IMR-90 (cell line): ENCODE results near the gene OR4N5. TPM values are rescaled to one million over a fixed set of nuclear protein-coding genes. Genes with fewer than 3 reads are reported as not detected.

Experiments
- ATAC-seq: fragments of 200-7000 bp; cut with Tn5 transposase; 2 replicates; pipeline ENCODE4 v1.9.1; 2020; ENCODE audit warnings: low read depth, mild to moderate bottlenecking, moderate library complexity
- BruUV-seq: library from RNA; stranded (reverse); fragments of 400-500 nt; replicated peaks from 2 replicates; lab custom pipeline; 2021; lab: Mats Ljungman, UMichigan
- CTCF ChIA-PET: fragments of 300-600 bp; formaldehyde crosslinking; extraction: SDS; loops from one replicate; lab custom pipeline; 2021; ENCODE audit warnings: antibody characterized with exemption; lab: Yijun Ruan, JAX
- POLR2A ChIA-PET: fragments of 300-600 bp; sonication (Branson Sonifier 250); formaldehyde crosslinking; loops from one replicate; lab custom pipeline; 2022; ENCODE audit warnings: antibody characterized with exemption; ENCODE audit not compliant: unreplicated experiment; lab: Charles Lee
- DNase-seq: peaks from one replicate; pipeline ENCODE4 v3.0.0; 2013
- H2AFZ ChIP-seq: replicated peaks from 2 replicates; pipeline ENCODE3; 2013; ENCODE audit warnings: low read length, mild to moderate bottlenecking; ENCODE audit not compliant: poor library complexity
- H2AK5ac ChIP-seq: 2 replicates; pipeline ENCODE4 v1.6.1; 2013; ENCODE audit warnings: low read depth, low read length, inconsistent platforms
- H2AK9ac ChIP-seq: replicated peaks from 2 replicates; pipeline ENCODE3; 2013; ENCODE audit warnings: mild to moderate bottlenecking, low read depth, low read length, moderate library complexity; ENCODE audit not compliant: poor library complexity
- H2BK120ac ChIP-seq: 2 replicates; pipeline ENCODE4 v1.6.1; 2013; ENCODE audit warnings: low read depth, low read length, inconsistent platforms
- H2BK15ac ChIP-seq: 3 replicates; pipeline ENCODE4 v1.6.1; 2013; ENCODE audit warnings: low read depth, low read length, inconsistent platforms
- H2BK20ac ChIP-seq: 2 replicates; pipeline ENCODE4 v1.6.1; 2013; ENCODE audit warnings: low read depth, mild to moderate bottlenecking, inconsistent platforms, low read length, moderate library complexity
- H2BK5ac ChIP-seq: 2 replicates; pipeline ENCODE4 v1.6.1; 2013; ENCODE audit warnings: mild to moderate bottlenecking, low read depth, low read length, inconsistent platforms; ENCODE audit not compliant: poor library complexity, severe bottlenecking
- H3K14ac ChIP-seq: replicated peaks from 2 replicates; pipeline ENCODE4 v1.6.1; 2013; ENCODE audit warnings: low read depth, low read length, inconsistent platforms
- H3K18ac ChIP-seq: 2 replicates; pipeline ENCODE4 v1.6.1; 2013; ENCODE audit warnings: low read depth, low read length, control low read depth
- H3K23ac ChIP-seq: 2 replicates; pipeline ENCODE4 v1.6.1; 2013; ENCODE audit warnings: low read depth, low read length, inconsistent platforms
- H3K27ac ChIP-seq: 2 replicates; pipeline ENCODE4 v1.5.1; 2013; ENCODE audit warnings: mild to moderate bottlenecking, control low read depth, low read length; ENCODE audit not compliant: insufficient read depth
- H3K27me3 ChIP-seq: 2 replicates; pipeline ENCODE4 v1.6.1; 2013; ENCODE audit warnings: low read length; ENCODE audit not compliant: control insufficient read depth, insufficient read depth
- H3K36me3 ChIP-seq: 2 replicates; pipeline ENCODE4 v1.6.1; 2013; ENCODE audit warnings: low read length, mixed read lengths; ENCODE audit not compliant: control insufficient read depth, insufficient read depth
- H3K4ac ChIP-seq: 2 replicates; pipeline ENCODE4 v1.6.1; 2013; ENCODE audit warnings: low read depth, low read length, inconsistent platforms
- H3K4me1 ChIP-seq: 2 replicates; pipeline ENCODE4 v1.6.1; 2013; ENCODE audit warnings: low read length, mixed read lengths; ENCODE audit not compliant: control insufficient read depth, insufficient read depth
- H3K4me2 ChIP-seq: 2 replicates; pipeline ENCODE4 v1.6.1; 2013; ENCODE audit warnings: low read depth, mild to moderate bottlenecking, control low read depth, low read length, moderate library complexity
- H3K4me3 ChIP-seq: 2 replicates; pipeline ENCODE4 v1.5.1; 2013; ENCODE audit warnings: low read depth, mild to moderate bottlenecking, control low read depth, low read length, moderate library complexity; ENCODE audit not compliant: insufficient read depth
- H3K56ac ChIP-seq: 2 replicates; pipeline ENCODE4 v1.6.1; 2013; ENCODE audit warnings: low read length, inconsistent platforms; ENCODE audit not compliant: insufficient read depth; ENCODE audit errors: extremely low read depth
- H3K79me1 ChIP-seq, 2 experiments: 2 replicates each; pipeline ENCODE4 v1.6.1; 2013; ENCODE audit warnings: low read length in 2 of 2, inconsistent platforms in 1 of 2, low read depth in 1 of 2
- H3K9ac ChIP-seq: 2 replicates; pipeline ENCODE4 v1.6.1; 2013; ENCODE audit warnings: low read depth, low read length, control low read depth
- H3K9me1 ChIP-seq: 2 replicates; pipeline ENCODE4 v1.6.1; 2013; ENCODE audit warnings: low read length, inconsistent platforms; ENCODE audit not compliant: insufficient read depth
- H3K9me3 ChIP-seq: 2 replicates; pipeline ENCODE4 v1.6.1; 2013; ENCODE audit warnings: low read length; ENCODE audit not compliant: control insufficient read depth, insufficient read depth
- H4K20me1 ChIP-seq: 2 replicates; pipeline ENCODE4 v1.6.1; 2013; ENCODE audit warnings: low read length, inconsistent platforms; ENCODE audit not compliant: insufficient read depth
- H4K5ac ChIP-seq: 2 replicates; pipeline ENCODE4 v1.6.1; 2013; ENCODE audit warnings: mild to moderate bottlenecking, low read depth, low read length, control low read depth
- H4K8ac ChIP-seq, 2 experiments: 2 replicates each; pipeline ENCODE4 v1.6.1; 2013; ENCODE audit warnings: low read depth in 2 of 2, low read length in 2 of 2, control low read depth in 1 of 2, inconsistent platforms in 1 of 2
- H4K91ac ChIP-seq: 2 replicates; pipeline ENCODE4 v1.6.1; 2013; ENCODE audit warnings: low read depth, low read length, inconsistent platforms; ENCODE audit not compliant: insufficient read depth
- BHLHE40 ChIP-seq: fragments of 150-350 bp; IDR thresholded peaks from 2 replicates; pipeline ENCODE4 v1.6.1; 2016; ENCODE audit warnings: mild to moderate bottlenecking, low read depth, low read length
- CEBPB ChIP-seq: IDR thresholded peaks from 2 replicates; pipeline ENCODE4 v1.6.1; 2012; ENCODE audit warnings: low read depth, low read length, improper control_type of control experiment
- CHD1 ChIP-seq: IDR thresholded peaks from 2 replicates; pipeline ENCODE4 v1.6.1; 2012; ENCODE audit warnings: low read depth, low read length, improper control_type of control experiment
- ELK1 ChIP-seq: fragments of 150-350 bp; IDR thresholded peaks from 2 replicates; pipeline ENCODE4 v1.6.1; 2016; ENCODE audit warnings: low read depth, mild to moderate bottlenecking, low read length, moderate library complexity, borderline replicate concordance
- FOS ChIP-seq: fragments of 150-350 bp; IDR thresholded peaks from 2 replicates; pipeline ENCODE4 v1.6.1; 2016; ENCODE audit warnings: low read depth, low read length
- MAZ ChIP-seq: IDR thresholded peaks from 2 replicates; pipeline ENCODE4 v1.6.1; 2012; ENCODE audit warnings: low read depth, mild to moderate bottlenecking, low read length, improper control_type of control experiment, moderate library complexity, borderline replicate concordance
- MXI1 ChIP-seq: IDR thresholded peaks from 2 replicates; pipeline ENCODE4 v1.6.1; 2012; ENCODE audit warnings: low read depth, mild to moderate bottlenecking, low read length, moderate library complexity, borderline replicate concordance
- RAD21 ChIP-seq: IDR thresholded peaks from 2 replicates; pipeline ENCODE4 v1.6.1; 2012; ENCODE audit warnings: low read length, improper control_type of control experiment
- WGBS, 2 experiments: methylation state at CpG; one replicate each; pipeline versions ENCODE4 v1.1.5 to v1.1.7; 2013; ENCODE audit warnings: missing lambda C conversion rate in 2 of 2; ENCODE audit not compliant: insufficient read length in 1 of 2; ENCODE audit errors: extremely low coverage in 2 of 2; 5-methylcytosine and 5-hydroxymethylcytosine counted together
- dilution Hi-C: fragments of 300-500 bp; cut with HindIII; formaldehyde crosslinking; loops from one replicate; pipeline ENCODE4 v1.14.3; 2018; ENCODE audit warnings: low sequenced_read_pairs; ENCODE audit not compliant: unreplicated experiment
- in situ Hi-C: fragments of 300-500 bp; cut with MboI; formaldehyde crosslinking; loops from 3 replicates; pipeline ENCODE4 v1.14.3; 2019; ENCODE audit warnings: low sequenced_read_pairs, inconsistent platforms, mixed read lengths
- intact Hi-C: fragments of 100-400 bp; cut with micrococcal nuclease; formaldehyde crosslinking; loops from 2 replicates; pipeline ENCODE4 v1.10.0; 2022
- polyA plus RNA-seq, 3 experiments: library from polyadenylated mRNA; depleted of rRNA; stranded (reverse); fragments of >200 nt; gene quantifications; 2 replicates each; pipeline ENCODE4 v1.2.3, GENCODE V29; 2012; ENCODE audit warnings: low replicate concordance in 1 of 3
- total RNA-seq: library from RNA; depleted of rRNA; stranded (reverse); fragments of >200 nt; gene quantifications from 2 replicates; pipeline ENCODE4 v1.2.3, GENCODE V29; 2012
- TF ChIP-seq, protein P1 (sequence below): fragments of 150-350 bp; IDR thresholded peaks from 2 replicates; pipeline ENCODE4 v1.6.1; 2017; ENCODE audit warnings: mild to moderate bottlenecking, antibody characterized with exemption, low read length, low read depth

OR4N5 gene
- total and polyA plus RNA-seq, 2 of the 4 experiments (the other 2 are of a cell fraction), result not detected

GRCh38 chr14:20176330-20176729 is 37.7 kb downstream of the OR4N5 start:
- H2BK120ac ChIP-seq, result no peak overlapping the region
- dilution Hi-C loops (no loop called here), intact Hi-C loops (no loop called here), in situ Hi-C loops (no loop called here)
- no peak overlapping the region for H4K91ac ChIP-seq
- H3K9me3 ChIP-seq, result peaks cover 5% of the 10 kb centered on the region; the same call in 1 of the 2 replicates
- no peak overlapping the region for H3K23ac ChIP-seq
- H2BK15ac ChIP-seq, result no peak overlapping the region
- H2BK20ac ChIP-seq, result no peak overlapping the region
- H3K4me1 ChIP-seq, result no peaks in the 10 kb centered on the region
- no peak overlapping the region for H3K27ac ChIP-seq
- H2AK5ac ChIP-seq, result no peak overlapping the region
- H3K36me3 ChIP-seq, result no peaks in the 10 kb centered on the region
- no peaks in the 10 kb centered on the region for H3K79me1 ChIP-seq
- no peak overlapping the region for H4K5ac ChIP-seq
- H4K8ac ChIP-seq, result no peak overlapping the region
- no peak overlapping the region for H2BK5ac ChIP-seq
- H3K18ac ChIP-seq, result no peak overlapping the region
- H3K4me3 ChIP-seq, result no peak overlapping the region
- H3K56ac ChIP-seq, result no peak overlapping the region
- no peak overlapping the region for H3K14ac ChIP-seq
- no peak overlapping the region for H2AFZ ChIP-seq
- no peaks in the 10 kb centered on the region for H3K27me3 ChIP-seq
- H3K4me2 ChIP-seq, result no peak overlapping the region
- ChIA-PET POLR2A (no interaction called here), CTCF (interaction anchor here (0.7 kb wide), 1 partner anchor 339 kb away, joined by 3 read pairs; no protein-coding TSS in a partner anchor)
- TF ChIP-seq CHD1 (no peak), ELK1 (no peak), FOS (no peak), MXI1 (no peak), BHLHE40 (no peak), CEBPB (no peak), RAD21 (no peak), MAZ (no peak)
- TF ChIP-seq, protein P1, sequence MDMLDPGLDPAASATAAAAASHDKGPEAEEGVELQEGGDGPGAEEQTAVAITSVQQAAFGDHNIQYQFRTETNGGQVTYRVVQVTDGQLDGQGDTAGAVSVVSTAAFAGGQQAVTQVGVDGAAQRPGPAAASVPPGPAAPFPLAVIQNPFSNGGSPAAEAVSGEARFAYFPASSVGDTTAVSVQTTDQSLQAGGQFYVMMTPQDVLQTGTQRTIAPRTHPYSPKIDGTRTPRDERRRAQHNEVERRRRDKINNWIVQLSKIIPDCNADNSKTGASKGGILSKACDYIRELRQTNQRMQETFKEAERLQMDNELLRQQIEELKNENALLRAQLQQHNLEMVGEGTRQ, result no peak
- ATAC-seq (no peak), DNase-seq (no peak)
- no CpG with 5 or more reads among the region's 6 CpGs for WGBS, 2 experiments
- no peak overlapping the region for H3K4ac ChIP-seq
- H4K20me1 ChIP-seq, result no peaks in the 10 kb centered on the region
- H3K9ac ChIP-seq, result no peak overlapping the region
- H3K9me1 ChIP-seq, result no peaks in the 10 kb centered on the region
- no TSS peak for BruUV-seq
- no peak overlapping the region for H2AK9ac ChIP-seq
